HK-2 (cell line): Measurements from ENCODE around the gene PIK3C2B.
"Not testable (repeated sequence)": the region's sequence is repeated elsewhere in the genome, so short reads cannot be mapped to it uniquely, and the experiment has no call there.

Experiments
- DNase-seq: peaks from one replicate; pipeline ENCODE4 v3.0.0-alpha.2; 2018; ENCODE audit not compliant: unreplicated experiment

Gene PIK3C2B, protein sequence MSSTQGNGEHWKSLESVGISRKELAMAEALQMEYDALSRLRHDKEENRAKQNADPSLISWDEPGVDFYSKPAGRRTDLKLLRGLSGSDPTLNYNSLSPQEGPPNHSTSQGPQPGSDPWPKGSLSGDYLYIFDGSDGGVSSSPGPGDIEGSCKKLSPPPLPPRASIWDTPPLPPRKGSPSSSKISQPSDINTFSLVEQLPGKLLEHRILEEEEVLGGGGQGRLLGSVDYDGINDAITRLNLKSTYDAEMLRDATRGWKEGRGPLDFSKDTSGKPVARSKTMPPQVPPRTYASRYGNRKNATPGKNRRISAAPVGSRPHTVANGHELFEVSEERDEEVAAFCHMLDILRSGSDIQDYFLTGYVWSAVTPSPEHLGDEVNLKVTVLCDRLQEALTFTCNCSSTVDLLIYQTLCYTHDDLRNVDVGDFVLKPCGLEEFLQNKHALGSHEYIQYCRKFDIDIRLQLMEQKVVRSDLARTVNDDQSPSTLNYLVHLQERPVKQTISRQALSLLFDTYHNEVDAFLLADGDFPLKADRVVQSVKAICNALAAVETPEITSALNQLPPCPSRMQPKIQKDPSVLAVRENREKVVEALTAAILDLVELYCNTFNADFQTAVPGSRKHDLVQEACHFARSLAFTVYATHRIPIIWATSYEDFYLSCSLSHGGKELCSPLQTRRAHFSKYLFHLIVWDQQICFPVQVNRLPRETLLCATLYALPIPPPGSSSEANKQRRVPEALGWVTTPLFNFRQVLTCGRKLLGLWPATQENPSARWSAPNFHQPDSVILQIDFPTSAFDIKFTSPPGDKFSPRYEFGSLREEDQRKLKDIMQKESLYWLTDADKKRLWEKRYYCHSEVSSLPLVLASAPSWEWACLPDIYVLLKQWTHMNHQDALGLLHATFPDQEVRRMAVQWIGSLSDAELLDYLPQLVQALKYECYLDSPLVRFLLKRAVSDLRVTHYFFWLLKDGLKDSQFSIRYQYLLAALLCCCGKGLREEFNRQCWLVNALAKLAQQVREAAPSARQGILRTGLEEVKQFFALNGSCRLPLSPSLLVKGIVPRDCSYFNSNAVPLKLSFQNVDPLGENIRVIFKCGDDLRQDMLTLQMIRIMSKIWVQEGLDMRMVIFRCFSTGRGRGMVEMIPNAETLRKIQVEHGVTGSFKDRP (N-terminal part only)

DNA sequence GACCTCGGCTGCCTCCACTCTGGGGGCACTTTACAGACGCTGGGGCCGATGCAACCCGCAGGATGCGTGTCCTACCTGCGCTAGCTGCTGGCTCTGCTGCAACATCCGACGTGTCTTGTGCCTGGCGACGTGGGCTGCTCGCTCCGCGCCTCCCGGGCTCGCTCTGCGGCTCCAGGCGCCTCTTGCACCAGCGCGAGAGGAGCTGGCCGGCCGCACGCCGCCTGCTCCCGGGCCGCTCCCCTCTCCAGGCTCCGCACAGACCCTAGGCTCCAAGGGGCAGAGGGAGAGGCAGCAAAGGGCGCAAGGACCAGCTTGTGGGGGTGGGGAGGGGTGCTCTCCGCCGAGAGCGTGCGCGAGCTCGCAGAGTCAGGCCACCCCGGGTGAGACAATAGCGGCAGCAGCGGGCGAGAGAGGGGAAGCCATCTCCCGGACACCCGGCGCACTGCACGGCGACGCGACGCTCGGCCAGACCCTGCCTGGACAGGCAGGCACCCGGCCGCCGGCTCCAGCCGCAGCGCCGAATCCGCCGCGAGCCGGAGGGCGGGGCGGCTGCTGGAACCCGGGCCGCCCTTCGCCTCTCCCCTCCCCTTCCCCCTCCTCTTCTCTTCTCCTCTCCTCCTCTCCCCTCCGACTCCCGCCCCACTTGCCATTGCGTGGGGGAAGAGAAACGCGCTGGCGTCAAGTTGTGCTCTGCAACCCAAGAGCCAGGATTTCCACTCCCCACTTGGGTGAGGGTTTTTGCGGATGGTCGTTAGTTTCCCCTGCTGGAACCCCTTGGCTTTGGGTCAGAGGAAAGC lies at the start of gene PIK3C2B:
TSS of gene PIK3C2B (minus strand) at position 525 of the 797 bp plus-strand sequence. CDS start 25,003 bp downstream, outside the sequence.
- DNase-seq: peak; percentile 90

DNA sequence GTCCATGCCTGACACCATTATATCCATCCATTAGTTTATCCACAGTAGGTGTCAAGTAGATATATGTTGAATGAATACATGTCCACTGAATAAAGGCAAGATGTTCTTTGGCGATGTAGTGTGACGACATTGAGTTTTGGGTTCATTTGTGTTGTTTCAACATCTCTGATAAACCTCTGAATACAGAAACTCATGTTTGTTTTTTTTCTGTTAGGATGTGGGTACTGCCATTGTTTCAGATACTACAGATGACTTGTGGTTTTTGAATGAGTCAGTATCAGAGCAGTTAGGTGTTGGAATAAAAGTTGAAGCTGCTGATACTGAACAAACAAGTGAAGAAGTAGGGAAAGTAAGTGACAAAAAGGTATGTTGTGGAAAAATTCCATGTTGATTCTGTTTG lies 49.7 kb upstream of the PIK3C2B start:
- no peak for DNase-seq

DNA sequence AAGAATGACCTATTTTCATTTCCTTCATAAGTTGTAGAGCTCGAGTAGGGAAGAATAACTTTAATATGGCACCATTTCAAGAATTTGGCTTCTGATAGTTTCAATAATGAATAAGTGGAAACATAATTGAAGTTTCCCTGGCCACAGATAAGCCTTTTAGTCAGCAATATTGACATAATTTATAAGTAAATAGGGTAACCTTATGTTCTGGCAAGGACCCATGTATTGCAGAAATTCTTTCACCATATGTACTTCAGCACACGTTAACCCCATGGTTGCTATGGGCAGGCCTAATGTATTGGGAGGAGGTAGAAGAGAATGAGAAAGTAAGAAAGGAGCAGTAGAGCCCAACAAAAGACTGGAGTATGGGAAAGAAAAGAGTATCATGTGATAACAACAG lies 47.0 kb upstream of the PIK3C2B start:
- DNase-seq: no peak

DNA sequence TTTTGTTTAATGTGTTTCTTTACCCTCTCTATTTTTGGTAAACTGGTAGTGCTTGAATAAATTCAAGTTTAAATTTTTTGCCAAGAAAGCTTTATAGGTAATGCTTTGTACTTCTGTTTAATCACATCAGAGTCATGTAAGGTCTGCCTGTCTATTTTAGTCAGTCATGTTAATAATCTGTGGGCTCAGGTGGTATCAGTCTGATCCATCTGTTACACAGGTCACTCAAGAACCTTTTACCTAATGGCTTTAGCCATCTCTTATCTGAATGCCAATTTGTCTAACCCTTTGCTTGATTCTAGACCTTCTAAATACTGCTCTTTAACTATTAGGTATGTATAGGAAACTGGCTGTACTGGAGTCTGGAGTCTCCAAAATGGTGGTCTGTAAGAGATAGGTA lies 38.2 kb upstream of the PIK3C2B start:
- DNase-seq: no peak

DNA sequence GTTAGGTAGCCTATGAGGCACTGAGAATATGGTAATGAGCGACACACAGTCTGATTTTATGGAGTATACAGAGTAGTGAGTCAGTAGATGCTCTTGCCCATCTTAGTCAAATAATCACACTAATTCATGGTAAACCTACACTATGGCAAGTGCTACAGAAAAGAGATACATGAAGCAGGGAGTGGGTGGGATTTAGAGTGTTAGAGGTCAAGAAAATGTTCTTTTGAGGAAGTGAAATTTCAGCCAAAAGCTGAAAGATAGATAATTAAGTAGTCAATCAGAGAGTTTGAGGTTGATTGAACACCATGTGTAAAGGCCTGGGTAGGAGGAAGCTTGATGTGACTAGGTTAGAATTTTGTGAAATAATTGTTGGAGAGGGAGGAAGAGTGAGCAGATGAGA lies 36.3 kb upstream of the PIK3C2B start:
- no peak for DNase-seq

DNA sequence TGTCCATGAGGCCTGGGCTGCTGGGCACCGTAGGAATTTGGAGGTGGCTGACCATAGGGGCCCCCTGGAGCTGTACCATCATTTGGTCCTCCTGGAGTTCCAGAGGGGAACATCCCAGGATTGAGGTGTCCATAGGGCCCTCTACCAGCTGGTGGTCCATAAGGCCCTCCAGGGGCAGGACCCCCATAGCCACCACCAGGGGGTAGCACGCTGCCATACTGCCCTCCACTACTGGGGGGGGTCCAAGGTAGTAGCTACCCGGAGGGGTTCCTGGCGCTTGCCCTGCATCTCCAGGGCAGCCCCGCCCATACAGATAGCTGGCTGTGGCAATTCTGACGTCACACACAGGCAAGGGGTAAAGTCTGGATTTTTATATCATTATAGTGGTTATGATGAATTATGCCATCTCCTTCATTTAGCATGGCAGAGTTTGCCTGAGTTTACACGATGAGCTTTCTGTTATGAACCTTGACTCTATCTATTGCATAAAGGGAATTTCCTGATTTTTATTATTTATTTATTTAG lies 34.8 kb upstream of the PIK3C2B start:
- DNase-seq: no peak

DNA sequence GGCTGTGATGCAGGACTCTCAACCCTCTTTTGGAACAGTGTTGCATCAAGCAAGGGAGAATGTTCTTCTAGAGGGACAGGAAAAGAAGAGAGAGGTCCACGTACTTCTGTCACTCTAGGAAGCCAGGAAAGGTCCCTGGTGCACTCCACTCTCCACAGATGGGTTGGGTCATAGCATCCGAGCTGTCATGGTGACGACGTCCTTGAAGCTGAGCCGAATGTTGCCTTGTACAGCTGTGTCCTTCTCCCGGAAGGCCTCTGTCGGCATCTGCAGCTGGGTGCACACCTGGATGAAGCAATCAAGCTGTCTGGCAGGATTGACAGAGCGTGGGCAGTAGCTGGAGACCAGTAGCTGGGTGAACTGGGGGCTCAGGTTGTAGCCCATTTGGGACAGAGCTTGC lies 34.1 kb upstream of the PIK3C2B start:
- no peak for DNase-seq

DNA sequence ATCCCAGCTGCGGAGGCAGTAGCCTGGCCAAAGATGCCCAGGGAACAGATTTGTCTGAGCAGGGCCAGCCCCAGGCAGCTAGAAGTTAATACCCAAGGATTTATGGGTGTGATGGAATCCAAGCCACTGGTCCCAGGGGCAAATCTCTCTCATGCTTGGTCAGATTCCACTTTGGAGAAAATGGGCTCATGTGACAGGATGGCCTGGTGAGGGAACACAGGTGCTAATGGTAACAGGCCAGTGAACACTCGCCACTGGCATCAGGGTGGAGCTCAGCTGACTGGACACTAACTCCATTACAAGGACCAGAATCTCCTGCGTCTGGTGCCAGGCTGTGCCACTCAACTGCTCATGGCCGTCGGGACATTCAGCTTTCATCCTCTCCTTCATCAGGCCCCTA lies 33.6 kb upstream of the PIK3C2B start:
- no peak for DNase-seq

DNA sequence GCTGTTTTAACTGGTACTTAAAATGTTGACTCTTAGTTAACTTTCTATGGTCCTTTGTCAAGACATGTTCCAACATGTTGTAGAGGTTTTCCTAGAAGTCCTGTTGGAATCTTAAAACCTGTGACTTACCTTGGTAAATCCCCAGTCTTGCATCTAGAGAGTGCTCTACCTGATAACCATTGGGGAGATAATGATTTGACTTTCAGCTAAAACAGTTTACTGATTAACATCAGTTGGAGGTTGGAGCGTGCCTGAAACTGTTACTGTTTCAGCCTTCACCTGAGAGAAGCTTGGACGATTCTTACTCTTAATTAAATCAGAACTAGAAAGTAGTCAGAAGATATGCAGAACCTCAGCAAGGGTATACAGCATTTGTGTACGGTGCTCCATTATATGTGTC lies 30.4 kb upstream of the PIK3C2B start:
- no peak for DNase-seq

DNA sequence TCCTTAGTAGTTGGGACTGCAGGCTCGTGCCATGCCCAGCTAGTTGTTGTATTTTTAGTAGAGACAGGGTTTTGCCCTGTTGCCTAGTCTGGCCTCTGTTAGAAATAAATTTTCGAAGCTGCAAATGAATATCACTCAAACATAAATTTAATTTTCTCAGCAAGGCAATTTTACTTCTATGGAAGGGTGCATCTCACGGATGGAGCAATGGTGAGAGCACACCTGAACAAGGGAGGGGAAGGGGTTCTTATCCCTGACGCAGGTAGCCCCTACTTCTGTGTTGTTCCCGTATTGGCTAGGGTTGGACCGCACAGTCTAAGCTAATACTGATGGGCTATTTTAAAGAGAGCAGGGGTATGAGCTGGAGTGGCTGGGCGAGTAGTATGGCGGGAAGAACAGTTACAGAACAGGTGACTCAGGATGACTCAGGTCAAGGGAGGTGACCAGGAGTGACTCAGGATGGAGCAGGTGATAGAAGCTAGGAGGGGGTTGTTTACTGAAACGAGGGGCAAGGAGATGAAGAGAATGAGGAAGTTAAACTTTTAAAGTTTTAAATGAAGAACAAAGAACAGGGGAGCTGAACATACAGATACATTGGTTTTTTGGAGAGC lies 29.1 kb upstream of the PIK3C2B start:
- DNase-seq: peak; percentile 25

DNA sequence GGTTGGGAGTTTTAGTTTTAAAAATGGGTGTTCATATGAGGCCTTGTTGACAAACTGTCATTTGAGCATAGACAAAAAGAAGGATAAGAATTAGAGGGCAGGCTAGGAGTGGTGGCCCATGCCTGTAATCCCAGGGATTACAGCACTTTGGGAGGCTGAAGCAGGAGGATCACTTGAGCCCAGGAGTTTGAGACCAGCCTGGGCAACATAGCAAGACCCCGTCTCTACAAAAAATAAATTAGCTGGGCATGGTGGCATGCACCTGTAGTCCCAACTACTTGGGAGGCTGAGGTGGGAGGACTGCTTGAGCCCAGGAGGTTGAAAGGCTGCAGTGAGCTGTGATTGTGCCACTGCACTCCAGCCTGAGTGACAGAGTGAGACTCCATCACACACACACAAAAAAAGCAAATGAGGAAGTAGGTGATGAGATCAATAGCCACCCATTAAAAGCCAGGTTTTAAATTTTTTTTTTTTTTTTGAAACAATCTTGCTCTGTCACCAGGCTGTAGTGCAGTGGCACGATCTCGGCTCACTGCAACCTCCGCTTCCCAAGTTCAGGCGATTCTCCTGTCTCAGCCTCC lies 27.4 kb upstream of the PIK3C2B start:
- DNase-seq: not testable (repeated sequence)

DNA sequence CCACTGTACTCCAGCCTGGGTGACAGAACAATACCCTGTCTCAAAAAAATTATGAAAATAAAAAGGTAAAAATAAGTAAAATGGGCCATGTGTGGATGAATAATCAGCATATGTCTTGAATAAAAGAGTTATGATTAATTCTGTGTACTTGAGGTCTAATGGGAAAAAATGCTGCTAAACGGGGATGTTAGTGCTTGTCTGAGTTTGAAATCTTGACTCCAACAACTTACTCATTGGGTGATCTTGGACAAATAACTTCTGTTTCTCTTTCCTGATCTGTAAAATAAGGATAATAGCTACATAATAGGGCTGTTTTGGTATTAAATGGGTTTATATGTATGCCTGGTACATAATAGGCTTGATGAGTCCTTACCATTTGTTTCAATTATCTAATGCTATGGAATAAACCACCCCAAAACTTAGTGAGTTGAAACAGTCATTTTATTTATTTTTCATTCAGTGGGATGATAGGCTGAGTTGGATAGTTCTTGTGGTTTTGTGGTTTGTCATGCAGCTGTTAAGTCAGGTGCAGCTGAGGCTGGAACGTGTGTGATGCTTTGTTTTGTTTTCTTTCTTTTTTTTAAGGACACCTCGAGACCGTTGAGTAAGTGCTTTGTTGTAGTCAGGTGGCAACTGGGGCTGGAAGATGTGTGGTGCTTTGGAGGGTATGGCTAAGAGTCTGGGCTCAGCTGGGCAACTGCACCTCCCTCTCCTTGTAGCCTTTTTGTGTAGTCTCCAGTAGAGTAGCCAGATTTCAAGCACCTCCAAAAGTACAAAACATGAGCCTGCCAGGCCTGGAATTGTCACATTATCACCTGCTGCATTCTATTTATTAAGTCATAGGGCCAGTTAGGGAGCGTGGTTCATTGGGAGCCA lies 26.5 kb upstream of the PIK3C2B start:
- peak; percentile 22 for DNase-seq

DNA sequence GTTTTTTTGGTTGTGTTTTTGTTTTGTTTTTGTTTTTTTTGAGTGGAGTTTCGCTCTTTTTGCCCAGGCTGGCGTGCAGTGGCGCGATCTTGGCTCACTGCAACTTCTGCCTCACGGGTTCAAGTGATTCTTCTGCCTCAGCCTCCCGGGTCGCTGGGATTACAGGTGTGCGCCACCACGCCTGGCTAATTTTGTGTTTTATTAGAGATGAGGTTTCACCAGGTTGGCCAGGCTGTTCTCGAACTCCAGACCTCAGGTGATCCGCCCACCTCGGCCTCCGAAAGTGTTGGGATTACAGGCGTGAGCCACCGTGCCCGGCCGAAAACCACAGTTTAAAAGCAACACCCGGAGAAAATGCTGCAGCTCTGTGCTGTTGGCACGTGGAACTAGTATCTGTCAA lies 22.8 kb upstream of the PIK3C2B start:
- not testable (repeated sequence) for DNase-seq

DNA sequence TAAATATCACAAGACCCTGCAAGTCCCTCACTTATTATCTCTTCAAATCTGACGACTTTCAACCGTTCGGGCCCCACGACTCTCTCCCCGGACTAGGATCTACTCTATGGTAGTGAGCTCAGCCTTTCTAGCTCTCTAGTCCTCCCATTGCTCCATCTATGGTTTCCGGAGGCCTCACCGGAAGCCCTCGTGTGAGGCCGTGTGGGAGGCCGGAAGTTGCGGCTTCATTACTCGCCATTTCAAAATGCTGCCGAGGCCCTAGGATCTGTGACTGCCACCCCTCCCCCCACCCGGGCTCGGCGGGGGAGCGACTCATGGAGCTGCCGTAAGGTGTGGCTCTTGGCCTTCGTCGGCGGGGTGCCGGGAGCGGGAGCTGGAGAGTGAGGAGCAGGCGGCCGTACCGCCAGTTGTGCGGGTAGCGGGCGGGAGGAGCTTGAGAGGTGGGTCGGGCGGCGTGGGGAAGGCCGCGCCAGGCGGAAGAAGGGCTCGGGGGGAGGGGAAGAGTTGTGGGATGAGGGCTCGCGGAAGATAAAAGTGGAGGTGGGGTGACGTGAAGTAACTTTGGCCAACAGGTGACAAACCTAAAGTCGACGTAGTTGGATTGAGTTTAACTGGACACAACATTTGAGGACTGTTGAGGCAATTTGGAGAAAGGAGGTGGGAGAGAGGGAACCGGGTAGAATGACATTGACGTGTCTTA lies 21.7 kb upstream of the PIK3C2B start, which contains the start of gene MDM4:
TSS of gene MDM4 (plus strand) at position 227 of the 700 bp plus-strand sequence. CDS start 9,113 bp downstream, outside the sequence.
- DNase-seq: peak; percentile 97

DNA sequence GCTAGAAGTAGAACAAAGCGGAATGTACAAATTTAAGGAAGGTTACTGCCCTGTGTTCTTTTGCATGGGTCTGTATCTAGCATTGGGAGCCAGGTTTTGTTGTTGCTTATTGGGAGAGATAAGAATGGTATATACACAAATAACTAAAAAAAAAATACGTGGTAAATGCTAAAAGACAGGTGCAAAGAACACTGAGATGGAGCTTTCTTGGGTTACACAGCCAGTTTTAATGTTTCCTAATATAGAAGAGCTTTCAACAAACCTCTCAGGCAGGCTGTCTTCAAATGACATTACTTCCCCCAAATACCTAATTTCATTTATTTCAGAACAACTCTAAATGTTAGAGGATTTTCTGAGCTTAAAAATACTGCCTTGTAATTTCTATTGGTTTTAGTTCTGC lies 20.2 kb upstream of the PIK3C2B start:
- DNase-seq: no peak

DNA sequence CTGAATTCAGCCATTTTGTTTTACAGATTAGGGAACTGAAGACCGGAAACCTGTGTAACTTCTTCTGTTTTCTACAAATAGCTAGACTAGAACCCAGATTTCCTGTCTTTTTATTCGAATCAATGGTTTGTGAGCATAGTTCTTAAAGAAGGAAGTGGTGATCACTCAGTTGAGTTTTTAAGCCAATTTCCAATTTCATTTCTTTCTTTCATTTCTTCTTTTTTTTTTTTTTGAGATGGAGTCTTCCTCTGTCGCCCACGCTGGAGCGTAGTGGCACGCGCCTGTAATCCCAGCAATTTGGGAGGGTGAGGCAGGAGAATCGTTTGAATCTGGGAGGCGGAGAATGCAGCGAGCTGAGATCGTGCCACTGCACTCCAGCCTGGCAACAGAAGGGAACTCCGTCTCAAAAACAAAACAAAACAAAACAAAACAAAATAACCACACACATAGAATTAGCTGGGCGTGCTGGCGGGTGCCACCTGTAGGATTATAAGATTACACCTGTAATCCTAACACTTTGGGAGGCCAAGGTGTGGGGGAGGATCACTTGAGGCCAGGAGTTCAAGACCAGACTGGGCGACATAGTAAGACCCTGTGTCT lies 18.6 kb upstream of the PIK3C2B start:
- no peak for DNase-seq

DNA sequence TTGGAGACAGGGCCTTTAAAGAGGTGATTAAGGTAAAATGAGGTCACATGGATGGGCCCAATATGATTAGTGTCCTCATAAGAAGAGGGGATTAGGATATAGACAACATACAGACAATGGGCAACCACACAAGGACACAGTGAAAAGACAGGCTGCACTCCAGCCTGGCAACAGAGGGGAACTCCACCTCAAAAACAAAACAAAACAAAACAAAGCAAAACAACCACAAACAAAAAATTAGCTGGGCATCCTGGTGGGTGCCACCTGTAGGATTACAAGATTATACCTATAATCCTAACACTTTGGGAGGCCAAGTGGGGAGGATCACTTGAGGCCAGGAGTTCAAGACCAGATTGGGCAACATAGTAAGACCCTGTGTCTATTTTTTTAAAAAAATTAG lies 16.8 kb upstream of the PIK3C2B start:
- no peak for DNase-seq

DNA sequence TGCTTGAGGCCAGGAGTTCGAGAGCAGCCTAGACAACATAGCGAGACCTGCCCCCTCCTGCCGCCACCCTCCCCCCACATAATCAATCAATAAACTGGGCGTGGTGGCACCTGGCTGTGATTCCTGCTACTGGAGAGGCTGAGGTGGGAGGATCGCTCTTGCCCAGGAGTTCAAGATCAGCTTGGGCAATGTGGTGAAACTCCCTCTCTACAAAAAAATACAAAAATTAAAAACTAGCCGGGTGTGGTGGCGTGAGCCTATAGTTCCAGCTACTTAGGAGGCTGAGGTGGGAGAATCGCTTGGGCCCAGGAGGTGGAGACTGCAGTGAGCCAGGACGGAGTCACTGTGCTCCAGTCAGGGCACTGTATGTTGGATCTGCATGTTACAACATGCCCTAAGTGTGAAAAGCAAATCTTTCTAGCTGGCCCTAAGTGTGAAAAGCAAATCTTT lies 14.6 kb upstream of the PIK3C2B start:
- DNase-seq: no peak
